GM13977 (cell line): Measurements from ENCODE around the gene ADK.

Experiments used
- DNase-seq: peaks from one replicate; pipeline ENCODE4 v3.0.0; 2012; ENCODE audit warnings: low spot score
- CTCF ChIP-seq: IDR thresholded peaks from 2 replicates; pipeline ENCODE4 v1.5.1; 2012; ENCODE audit warnings: mild to moderate bottlenecking, control low read depth; ENCODE audit not compliant: insufficient read depth; ENCODE audit errors: extremely low read depth, missing control alignments
- in situ Hi-C: fragments of 300-500 bp; cut with MboI; formaldehyde crosslinking; loops from one replicate; pipeline ENCODE4 v1.12.0; 2022; ENCODE audit warnings: low sequenced_read_pairs, low pct_unique_long_range_greater_than_20kb, mixed read lengths, inconsistent platforms; ENCODE audit not compliant: unreplicated experiment

ADK gene

GRCh38 chr10:74539317-74539716 is 388.3 kb downstream of the ADK start:
- DNase-seq = no peak

GRCh38 chr10:74541375-74541774 is 390.4 kb downstream of the ADK start:
- TF ChIP-seq CTCF = no peak
- in situ Hi-C loops = no loop called here
- DNase-seq = no peak

More at GRCh38 chr10:74539317-74539716, 388.3 kb downstream of the ADK start:
- in situ Hi-C loops = no loop called here
- no peak for TF ChIP-seq CTCF

- DNase-seq = no peak
- in situ Hi-C loops = no loop called here
- no peak for TF ChIP-seq CTCF
These were observed 391.1 kb downstream of the ADK start for GRCh38 chr10:74542077-74542476.

GRCh38 chr10:74543276-74543675 is 392.3 kb downstream of the ADK start:
- no peak for TF ChIP-seq CTCF
- in situ Hi-C loops = no loop called here
- no peak for DNase-seq

GRCh38 chr10:74544106-74544505 is 393.1 kb downstream of the ADK start:
- in situ Hi-C loops = no loop called here

GRCh38 chr10:74548676-74549075 is 397.7 kb downstream of the ADK start:
- in situ Hi-C loops = no loop called here
- TF ChIP-seq CTCF = no peak
- DNase-seq = no peak

More at GRCh38 chr10:74544106-74544505, 393.1 kb downstream of the ADK start:
- TF ChIP-seq CTCF = no peak
- DNase-seq = no peak
